AG20443 (cell line): ENCODE results near the gene PDE1C.
A peak's percentile ranks its signal among the peaks of the same experiment; 100 is the strongest.

Source experiments
- DNase-seq: peaks from one replicate; pipeline ENCODE4 v3.0.0; 2012; ENCODE audit warnings: low spot score, mixed read lengths

The PDE1C gene

GRCh38 chr7:31775556-31775955, 294.7 kb downstream of the PDE1C start:
- no peak for DNase-seq

DNA sequence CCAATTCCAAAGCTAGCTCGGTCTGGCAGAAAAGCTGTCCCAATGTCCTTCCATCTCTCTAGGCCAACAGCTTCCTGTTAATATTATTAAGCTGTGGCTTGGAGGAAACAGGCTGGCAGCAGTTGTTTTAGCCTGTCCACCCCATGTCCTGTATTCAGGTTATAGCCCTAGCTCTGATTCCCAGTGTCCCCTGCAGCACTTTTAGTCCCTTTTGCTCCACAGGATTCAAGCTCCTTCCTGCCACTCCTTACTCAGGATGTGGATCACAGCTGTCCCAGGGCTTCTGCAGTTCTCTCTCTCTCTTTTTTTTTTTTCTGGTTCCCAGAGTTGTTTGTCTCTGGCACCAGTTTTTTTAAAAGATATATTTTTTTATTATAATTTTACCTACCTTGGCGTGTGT, 298.0 kb downstream of the PDE1C start:
- DNase-seq: no peak

GRCh38 chr7:31767686-31768358, 302.4 kb downstream of the PDE1C start:
- DNase-seq: no peak

DNA sequence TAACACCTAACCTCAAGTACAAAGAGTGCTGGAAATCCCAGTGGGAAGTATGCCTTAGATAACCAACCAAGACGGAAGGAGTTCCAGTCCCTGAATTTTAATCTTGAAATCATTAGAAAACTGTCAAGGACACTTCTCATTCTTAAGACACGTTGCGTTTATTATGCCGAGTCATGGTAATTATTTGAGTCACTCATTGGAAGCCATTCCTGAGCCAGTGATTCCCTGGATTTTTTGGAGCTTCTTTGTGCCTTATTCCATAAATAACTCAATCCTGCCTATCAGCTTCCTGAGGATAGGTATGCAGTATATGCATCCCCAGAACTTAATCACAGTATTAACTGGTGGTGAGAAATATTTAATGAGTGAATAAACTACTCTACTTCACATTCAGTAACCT, 305.7 kb downstream of the PDE1C start:
- no peak for DNase-seq

- no peak for DNase-seq
Observed at GRCh38 chr7:31763548-31763947, 306.7 kb downstream of the PDE1C start.

DNA sequence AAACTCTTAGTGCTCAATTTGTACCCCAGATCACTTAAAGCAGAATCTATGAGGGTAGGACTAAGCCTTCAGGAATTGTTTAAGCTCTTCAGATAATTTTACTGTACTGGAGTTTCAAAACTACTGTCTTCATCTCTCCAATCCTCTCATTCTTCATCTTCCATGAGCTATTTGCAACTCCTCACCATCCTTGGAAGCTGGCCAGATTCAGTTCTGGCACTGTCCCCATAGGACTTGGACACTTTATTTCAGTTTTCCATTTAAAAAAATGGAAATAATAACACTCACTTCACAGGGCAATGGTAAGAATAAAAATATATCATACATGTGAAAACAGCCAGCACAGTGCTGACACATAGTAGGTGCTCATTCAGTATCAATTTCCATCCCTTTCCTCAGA, 308.6 kb downstream of the PDE1C start:
- no peak for DNase-seq

GRCh38 chr7:31758755-31759154, 311.5 kb downstream of the PDE1C start:
- DNase-seq: no peak

- DNase-seq: no peak
Observed at GRCh38 chr7:31751726-31752125, 318.5 kb downstream of the PDE1C start.

GRCh38 chr7:31748084-31748483, 322.1 kb downstream of the PDE1C start:
- no peak for DNase-seq

DNA sequence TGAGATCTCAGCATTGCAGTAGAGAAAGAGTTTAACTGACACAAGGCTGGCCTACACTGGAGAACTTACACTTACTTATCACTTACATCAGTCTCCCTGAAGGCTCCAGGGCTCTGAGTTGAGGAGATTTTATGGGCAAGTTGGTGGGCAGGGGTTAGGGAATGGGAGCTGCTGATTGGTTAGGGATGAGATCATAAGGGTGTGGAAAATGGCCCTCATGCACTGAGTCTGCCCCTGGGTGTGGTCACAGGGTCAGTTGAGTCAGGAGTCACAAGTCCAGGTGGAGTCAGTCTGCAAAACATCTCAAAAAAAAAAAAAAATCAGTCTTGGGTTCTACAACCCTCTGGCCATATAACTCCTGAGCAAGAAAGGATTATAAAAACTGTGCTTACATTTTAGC, 322.7 kb downstream of the PDE1C start:
- DNase-seq: no peak

DNA sequence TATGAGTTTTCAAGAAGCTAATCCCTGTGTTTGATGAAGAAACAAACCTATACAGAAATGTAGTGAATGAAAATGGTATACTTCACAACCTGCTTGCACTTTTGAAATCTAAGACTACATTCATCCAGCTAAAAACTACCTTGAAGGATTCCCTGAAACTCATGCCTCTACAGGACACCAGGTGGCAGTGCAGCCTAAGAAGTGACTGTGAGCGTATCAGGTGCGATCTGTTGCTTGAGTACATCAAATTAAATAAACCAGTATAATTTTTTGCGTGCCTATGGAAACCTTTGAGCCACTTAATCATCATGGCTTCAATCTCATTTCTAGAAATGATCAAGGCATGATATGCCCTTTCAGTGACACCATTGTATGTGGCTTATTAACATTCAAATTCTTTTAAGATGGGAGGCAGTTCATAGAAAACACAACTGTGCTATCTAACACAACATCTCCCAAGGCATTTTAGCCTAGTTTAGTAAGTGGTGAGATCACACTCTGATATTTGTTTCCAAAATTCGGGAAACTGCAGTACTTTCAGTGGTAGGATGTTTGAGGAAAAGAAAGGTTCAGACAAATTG, 325.8 kb downstream of the PDE1C start:
- peak; percentile 54 for DNase-seq

DNA sequence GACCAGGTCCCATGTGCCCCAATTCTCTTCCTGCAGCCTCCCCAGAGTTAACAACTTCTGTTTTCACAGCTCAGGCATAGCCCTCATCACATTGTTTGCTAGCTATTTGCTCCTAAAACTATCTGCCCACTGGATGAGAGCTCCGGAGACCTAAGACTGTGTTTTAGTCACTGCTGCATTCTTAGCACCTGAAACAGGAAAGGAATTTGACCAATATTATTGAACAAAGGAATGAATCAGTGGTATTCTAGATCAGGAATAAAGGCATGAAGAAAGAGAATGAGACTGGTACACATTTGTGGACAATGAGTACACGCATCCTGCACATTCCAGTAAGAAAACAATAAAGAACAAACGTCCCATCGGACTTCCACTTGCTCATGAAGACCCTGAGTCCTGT, 328.4 kb downstream of the PDE1C start:
- no peak for DNase-seq

DNA sequence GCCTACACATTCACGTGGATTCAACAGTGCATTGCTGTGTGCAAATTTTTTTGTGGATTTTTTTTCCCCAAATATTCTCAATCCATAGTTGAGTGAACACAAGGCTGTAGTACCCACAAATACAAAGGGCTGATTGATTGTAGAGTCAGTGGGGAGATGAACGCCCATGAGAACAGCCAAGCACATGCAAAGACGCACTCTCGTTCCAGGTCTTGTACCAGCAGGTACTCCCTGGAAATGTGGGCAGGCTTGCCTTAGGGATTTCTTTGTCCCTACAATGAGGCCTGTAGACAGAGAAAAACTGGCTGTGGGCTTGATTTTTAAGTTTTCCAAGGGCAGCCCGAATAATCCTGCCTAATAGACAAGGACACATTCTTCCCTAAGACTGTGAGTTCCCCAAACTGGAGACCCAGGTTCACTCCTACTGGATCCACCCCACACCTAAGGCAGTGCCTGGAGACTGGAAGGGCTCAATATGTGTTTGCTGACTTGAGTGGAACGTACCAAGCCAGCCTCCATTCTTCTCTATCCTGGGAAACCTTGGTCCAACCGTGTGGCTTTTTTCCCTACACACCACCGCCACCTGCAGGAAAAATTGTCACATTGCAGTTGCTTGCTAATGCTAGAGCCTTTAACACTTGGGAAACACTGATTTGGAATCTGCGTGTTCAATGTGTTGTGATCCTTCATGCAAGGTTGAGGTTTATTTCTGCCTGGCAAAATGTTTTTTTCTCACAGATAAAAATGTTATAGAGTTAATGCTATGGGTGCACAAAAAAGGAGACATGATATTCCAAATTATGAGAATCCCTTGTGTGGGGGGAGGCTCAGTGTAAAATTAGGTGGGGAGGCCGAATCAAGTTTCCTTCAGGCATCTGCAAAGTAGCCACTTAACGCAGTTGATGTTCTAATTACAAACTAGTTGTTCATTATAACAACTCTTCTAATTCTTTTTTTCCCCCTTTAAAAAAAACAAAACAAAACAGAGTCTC, 333.9 kb downstream of the PDE1C start:
- peak; percentile 77 for DNase-seq

DNA sequence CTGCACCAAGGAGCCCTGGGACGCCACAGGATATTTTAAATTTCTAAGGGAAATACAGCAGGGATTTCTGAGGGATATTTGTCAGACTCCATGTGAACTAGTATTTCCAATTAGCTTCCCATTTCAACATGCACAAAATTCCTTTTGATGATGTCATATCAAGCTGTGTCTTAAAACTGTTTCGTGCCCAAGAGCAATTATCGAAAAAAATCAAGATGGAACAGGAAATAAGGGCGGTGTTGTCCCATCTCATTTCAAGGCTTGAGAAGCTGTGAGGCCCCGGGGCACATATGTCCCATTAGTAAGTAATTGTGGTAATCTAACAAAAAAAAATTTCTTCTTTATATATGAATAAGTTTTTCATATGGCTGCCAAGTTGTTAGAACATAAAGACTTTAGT, 335.8 kb downstream of the PDE1C start:
- DNase-seq: peak; percentile 51

- no peak for DNase-seq
Observed at GRCh38 chr7:31729195-31729804, 340.9 kb downstream of the PDE1C start.

- DNase-seq: no peak
Observed at GRCh38 chr7:31724696-31725095, 345.5 kb downstream of the PDE1C start.

- no peak for DNase-seq
Observed at GRCh38 chr7:31720366-31720765, 349.8 kb downstream of the PDE1C start.

DNA sequence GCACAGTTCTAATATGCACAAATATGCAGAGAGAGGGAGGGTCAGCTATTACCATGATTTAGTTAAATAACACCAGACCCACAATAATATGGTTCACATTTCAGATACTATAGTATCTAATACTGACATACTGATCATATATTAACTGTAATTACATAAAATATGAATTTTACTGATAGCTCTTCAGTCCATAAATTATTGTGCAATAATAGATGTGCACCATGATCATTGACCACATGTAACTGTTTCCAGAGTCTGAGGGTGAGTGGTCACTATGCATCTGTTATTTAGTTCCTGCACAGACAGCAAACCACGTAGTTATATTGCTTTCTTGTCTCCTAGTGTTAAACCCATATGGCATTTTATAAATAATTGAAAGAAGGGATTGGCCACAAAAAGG, 353.9 kb downstream of the PDE1C start:
- DNase-seq: no peak

DNA sequence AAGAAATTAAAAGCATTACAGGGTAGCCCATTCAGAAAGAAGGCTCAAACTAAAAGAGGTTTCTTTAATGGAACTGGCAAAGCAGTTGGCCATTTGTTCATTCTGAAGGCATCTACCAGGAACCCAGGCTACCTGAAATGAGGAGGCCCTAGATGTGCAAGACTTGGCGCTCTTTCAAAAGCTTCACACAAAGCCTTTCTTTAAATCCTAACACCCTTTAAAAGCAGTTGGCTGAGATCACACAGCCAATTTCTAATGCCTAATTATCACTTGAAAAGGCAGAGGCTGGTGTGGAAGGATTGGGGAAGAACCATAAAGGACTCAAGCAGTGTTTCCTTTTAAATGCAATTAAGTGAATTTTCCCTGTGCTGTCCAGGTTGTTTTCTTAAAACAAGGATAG, 360.0 kb downstream of the PDE1C start:
- no peak for DNase-seq

DNA sequence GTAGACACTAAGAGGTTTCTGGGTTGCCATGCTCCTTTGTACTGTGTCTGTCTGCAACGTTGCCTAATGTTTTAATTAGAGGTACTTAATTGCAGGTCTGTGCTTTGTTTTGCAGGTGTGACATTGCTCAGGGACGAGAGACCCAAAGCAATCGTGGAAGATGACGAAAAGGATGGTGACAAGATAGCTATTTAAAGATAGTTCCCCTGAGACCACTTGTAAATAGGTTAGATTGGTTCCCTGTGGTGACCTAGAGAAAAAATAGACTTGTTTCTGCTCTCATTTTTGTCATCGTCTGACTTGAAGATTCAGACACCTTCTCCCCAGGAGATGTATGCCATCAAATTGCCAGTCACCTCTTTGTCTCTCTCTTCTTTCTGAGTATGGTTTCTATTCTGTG, 363.1 kb downstream of the PDE1C start:
- DNase-seq: no peak

- no peak for DNase-seq
Observed at GRCh38 chr7:31705377-31705776, 364.8 kb downstream of the PDE1C start.

GRCh38 chr7:31702354-31702753, 367.9 kb downstream of the PDE1C start:
- no peak for DNase-seq
